ENCODE results near the gene METTL8. TPM values are rescaled to one million over a fixed set of nuclear protein-coding genes. Genes with fewer than 3 reads are reported as not detected.

Gene METTL8
- 5.1 and 9.4 TPM in 2 replicates for polyA plus RNA-seq (2014; cell fraction: cytosol; rRNA removed)
- polyA plus RNA-seq (2014; cell fraction: nucleus; rRNA removed), result 6.1 and 7.4 TPM in 2 replicates

GRCh38 chr2:171433763-171434012 lies at the start of gene METTL8:
Gene METTL8 (minus strand): TSS chr2:171433990. CDS start chr2:171392185, 41,805 bp downstream.
- DNase-seq (ENCODE audit: low spot score), result no peak

GRCh38 chr2:171482877-171483276 lies 49.1 kb upstream of the METTL8 start:
- no peak for DNase-seq (ENCODE audit: low spot score)

- no peak for DNase-seq (ENCODE audit: low spot score)
Measured at GRCh38 chr2:171482308-171482707, 48.5 kb upstream of the METTL8 start.

- DNase-seq (ENCODE audit: low spot score), result no peak
Measured at GRCh38 chr2:171480908-171481307, 47.1 kb upstream of the METTL8 start.

GRCh38 chr2:171479154-171479814 lies 45.5 kb upstream of the METTL8 start:
- no peak for DNase-seq (ENCODE audit: low spot score)

- no peak for DNase-seq (ENCODE audit: low spot score)
Measured at GRCh38 chr2:171478345-171478744, 44.6 kb upstream of the METTL8 start.

GRCh38 chr2:171475979-171476378 lies 42.2 kb upstream of the METTL8 start:
- DNase-seq (ENCODE audit: low spot score), result no peak

GRCh38 chr2:171470129-171470528 lies 36.3 kb upstream of the METTL8 start:
- DNase-seq (ENCODE audit: low spot score), result no peak

GRCh38 chr2:171469176-171469575 lies 35.4 kb upstream of the METTL8 start:
- no peak for DNase-seq (ENCODE audit: low spot score)

- DNase-seq (ENCODE audit: low spot score), result no peak
Measured at GRCh38 chr2:171460537-171460936, 26.7 kb upstream of the METTL8 start.

- no peak for DNase-seq (ENCODE audit: low spot score)
Measured at GRCh38 chr2:171459498-171459897, 25.7 kb upstream of the METTL8 start.

GRCh38 chr2:171452773-171453172 lies 19.0 kb upstream of the METTL8 start:
- DNase-seq (ENCODE audit: low spot score), result no peak

- no peak for DNase-seq (ENCODE audit: low spot score)
Measured at GRCh38 chr2:171451074-171451473, 17.3 kb upstream of the METTL8 start.

GRCh38 chr2:171447675-171448074 lies 13.9 kb upstream of the METTL8 start:
- no peak for DNase-seq (ENCODE audit: low spot score)

- DNase-seq (ENCODE audit: low spot score), result no peak
Measured at GRCh38 chr2:171441470-171441869, 7.7 kb upstream of the METTL8 start.

- no peak for DNase-seq (ENCODE audit: low spot score)
Measured at GRCh38 chr2:171436307-171436706, 2.5 kb upstream of the METTL8 start.

GRCh38 chr2:171434013-171434989 lies 511 bp upstream of the METTL8 start, which contains the start of gene DCAF17:
Gene DCAF17 (plus strand): TSS chr2:171434226. CDS start chr2:171434578, 352 bp downstream.
- peak; percentile 96 for DNase-seq (ENCODE audit: low spot score)

- peak; percentile 53 for DNase-seq (ENCODE audit: low spot score)
Measured at GRCh38 chr2:171432969-171433762, 624 bp downstream of the METTL8 start.

GRCh38 chr2:171432206-171432968 lies 1.4 kb downstream of the METTL8 start:
- DNase-seq (ENCODE audit: low spot score), result no peak

- no peak for DNase-seq (ENCODE audit: low spot score)
Measured at GRCh38 chr2:171431677-171432167, 2.1 kb downstream of the METTL8 start.

All from SK-N-DZ (cell line).